ENCODE data around the gene NGEF.

GRCh38 chr2:232979871-232980461 lies 33.1 kb downstream of the NGEF start:
- TF ChIP-seq CTCF (IDR thresholded peaks at IDR 0.05) (no peak), POLR2A (IDR thresholded peaks at IDR 0.05) (no peak)

Data from uterus (tissue), 2 donors.